GM18526 (cell line): ENCODE results near the gene FKBP9.

Experiments
- POLR2A ChIP-seq: IDR thresholded peaks from 3 replicates; pipeline ENCODE4 v1.6.1; 2011; ENCODE audit not compliant: insufficient read length; ENCODE audit errors: extremely low read depth

FKBP9 gene

DNA sequence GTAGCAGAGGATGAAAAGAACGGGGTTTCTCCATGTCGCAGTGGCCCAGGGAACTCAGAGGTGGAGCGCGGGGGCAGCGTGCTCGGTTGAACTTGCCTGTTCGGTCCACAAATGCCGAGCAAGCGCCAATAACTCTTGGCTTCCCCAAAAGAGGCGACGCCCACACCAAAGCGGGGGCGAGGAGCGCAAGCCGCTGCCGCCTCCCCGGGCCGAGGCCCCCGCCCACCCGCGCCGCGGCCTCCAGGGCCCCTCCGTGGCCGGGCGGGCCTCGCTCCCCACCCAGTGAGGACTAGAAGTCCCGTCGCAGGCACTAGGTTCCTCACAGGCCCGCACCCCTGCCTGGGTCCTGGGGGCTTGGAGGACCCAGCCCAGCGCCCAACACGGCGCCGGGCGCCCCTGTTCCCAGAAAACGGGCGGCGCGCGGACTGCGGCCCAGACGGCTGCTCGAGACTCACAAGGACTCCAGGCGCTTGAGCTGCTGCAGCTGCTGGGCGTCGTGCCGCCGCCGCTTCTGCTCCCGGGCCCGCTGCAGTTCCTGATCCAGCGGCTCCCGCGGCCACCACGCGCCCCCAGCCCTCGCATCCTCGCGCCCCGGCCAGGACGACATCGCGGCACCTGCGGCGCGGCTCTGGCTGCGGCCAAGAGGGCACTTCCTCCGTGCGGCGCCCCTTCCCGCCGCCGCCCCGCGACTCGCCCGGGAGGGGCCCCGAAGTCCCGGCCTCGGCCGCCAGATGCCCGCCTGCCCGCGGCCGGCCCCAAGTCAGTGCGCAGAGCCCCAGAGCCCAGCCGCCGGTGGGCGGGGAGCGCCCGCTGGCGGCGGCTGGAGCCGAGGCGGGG is 14.6 kb upstream of the FKBP9 start:
- no peak for TF ChIP-seq POLR2A

DNA sequence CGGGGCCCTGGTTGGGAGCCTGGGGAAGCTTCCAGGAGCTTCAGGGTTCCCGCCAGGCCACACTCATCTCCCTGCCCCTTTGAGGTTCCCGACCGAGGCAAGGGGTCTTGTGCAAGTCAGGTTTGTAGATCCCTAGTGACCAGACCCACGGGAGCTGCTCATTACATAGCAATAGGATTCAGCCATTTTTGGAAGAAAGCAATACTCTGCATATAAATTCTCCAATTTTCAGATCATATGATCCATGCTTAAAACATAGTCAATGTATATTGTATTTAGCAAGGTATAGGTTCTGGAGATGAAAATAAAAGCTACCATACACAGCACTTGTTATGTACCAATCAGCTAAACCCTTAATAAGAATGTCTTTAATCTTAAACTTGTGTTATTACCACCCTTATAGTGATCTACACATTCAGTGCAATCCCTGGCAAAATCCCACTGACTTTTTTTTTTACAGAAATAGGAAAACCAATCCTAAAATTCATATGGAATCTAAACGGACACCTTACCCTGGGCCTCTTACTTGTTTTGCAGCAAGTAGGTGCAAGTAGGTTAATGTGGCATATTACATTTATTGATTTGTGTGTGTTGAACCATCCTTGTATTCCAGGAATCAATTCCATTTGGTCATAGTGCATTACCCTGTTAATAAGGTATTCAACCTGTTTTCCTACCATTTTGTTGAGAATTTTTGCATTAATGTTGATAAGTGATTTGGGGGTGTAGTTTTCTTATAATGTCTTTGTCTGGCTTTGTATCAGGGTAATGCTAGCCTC is 13.8 kb upstream of the FKBP9 start:
- no peak for TF ChIP-seq POLR2A

DNA sequence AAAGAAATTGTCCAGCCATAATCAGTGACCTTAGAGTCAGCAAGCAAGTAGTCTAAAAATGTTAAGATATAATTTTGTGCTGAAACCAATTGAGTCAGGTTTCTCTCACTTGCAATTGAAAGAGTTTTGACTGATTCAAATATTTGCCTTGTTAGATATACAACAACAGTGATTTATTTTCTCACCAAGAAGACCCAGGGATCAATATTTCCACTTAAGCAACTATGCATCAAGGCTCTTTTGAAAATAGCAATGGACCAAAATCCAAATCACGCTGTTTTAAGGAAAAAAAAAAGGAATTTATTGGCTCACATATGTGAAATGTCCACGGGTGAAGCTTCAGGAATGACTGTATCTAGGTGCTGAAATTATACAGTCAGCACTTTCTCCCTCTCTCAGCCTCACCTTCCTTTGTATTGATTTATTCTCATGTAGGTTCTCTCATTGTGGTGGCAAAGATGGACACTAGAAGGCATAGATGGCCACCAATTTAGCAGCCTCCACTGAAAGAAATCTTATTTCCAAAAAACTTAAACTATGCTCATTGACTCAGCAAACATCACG is 9.7 kb upstream of the FKBP9 start:
- no peak for TF ChIP-seq POLR2A

- no peak for TF ChIP-seq POLR2A
Measured at GRCh38 chr7:32948202-32948601, 9.0 kb upstream of the FKBP9 start.

GRCh38 chr7:32952876-32953275 is 4.4 kb upstream of the FKBP9 start:
- TF ChIP-seq POLR2A, result no peak

GRCh38 chr7:32958046-32959025 is 1.1 kb downstream of the FKBP9 start:
- no peak for TF ChIP-seq POLR2A

- TF ChIP-seq POLR2A, result no peak
Measured at GRCh38 chr7:33009734-33010133, 52.5 kb downstream of the FKBP9 start.

DNA sequence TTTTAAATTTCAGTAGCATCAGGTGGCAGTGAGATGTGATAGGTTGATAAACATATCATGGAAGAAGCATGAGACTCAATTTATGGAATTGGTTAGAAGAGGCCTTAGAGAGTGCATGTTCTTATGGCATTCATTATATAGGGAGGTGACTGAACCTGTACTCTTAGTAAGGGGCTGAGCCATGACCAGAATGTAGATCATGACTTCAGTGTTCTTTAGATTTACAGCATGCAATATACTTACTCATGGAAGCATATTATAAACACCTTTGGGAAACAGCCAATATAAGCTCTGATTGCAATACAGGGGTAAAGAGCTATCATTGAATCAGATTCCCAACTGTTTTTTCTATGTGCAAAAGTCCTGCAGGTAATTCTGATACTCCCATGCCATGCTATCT is 55.1 kb downstream of the FKBP9 start:
- no peak for TF ChIP-seq POLR2A

GRCh38 chr7:33024189-33024757 is 67.0 kb downstream of the FKBP9 start:
- no peak for TF ChIP-seq POLR2A

DNA sequence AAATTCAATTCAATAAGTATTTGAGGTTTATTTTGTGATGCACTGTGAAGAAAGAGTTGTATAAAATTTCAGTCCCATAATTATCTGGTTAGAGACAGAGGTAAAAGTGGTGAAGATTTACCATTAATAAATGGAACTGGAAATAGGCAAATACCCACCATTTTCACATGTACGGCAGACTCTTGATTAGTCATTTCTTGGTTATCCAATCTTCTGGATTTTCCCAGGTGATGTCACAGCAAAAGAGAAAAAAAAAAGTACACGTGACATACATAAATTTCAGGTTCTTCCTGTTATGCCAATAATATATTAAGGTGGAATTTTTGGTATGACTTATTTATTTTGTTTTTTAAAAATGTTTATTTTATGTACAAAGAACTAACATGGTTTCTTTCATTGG is 78.5 kb downstream of the FKBP9 start:
- no peak for TF ChIP-seq POLR2A

DNA sequence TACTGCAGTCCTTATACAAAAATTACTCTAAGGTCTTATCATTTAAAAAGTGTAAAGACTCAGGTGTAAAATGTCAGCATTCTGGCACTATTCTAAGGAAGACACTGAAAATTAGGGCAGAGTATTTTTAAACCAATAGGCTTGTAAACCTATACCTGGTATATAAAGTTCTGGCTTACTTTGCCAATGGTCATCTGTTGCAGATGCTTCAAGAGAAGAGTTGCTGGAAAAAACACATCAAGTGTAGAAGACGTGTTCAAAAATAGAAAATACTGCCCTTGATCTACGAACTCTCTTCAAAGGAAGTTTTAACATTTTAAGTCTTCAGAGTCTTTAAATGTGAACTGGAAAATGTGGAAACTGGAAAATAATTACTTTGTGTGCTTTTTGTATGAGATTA is 81.4 kb downstream of the FKBP9 start:
- no peak for TF ChIP-seq POLR2A

- TF ChIP-seq POLR2A, result no peak
Measured at GRCh38 chr7:33039257-33039902, 82.1 kb downstream of the FKBP9 start.

DNA sequence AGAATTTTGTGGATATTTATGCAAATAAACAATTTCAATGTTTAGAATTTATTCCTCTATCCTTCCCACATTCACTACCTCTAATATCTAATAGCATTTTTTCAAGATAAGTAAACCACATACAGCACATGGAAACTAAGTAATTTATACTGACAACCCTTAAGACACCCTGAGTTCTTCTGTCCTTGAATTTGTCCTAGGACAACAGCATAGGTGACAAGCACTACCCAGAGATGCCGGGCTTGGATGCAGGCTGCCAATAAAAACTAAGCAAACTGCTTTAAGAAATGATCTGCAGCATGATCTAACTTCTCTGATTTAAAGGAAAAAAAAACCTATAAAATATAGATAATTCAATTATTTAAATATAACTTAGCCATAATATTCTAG is 82.7 kb downstream of the FKBP9 start:
- TF ChIP-seq POLR2A, result no peak
